ENCODE results near the gene ENTPD3.

The ENTPD3 gene

GRCh38 chr3:40398346-40398745, 11.4 kb downstream of the ENTPD3 start:
- no peak overlapping the region for H3K4me3 ChIP-seq (ENCODE audit: low read depth, low read length)
- TF ChIP-seq, protein P1, sequence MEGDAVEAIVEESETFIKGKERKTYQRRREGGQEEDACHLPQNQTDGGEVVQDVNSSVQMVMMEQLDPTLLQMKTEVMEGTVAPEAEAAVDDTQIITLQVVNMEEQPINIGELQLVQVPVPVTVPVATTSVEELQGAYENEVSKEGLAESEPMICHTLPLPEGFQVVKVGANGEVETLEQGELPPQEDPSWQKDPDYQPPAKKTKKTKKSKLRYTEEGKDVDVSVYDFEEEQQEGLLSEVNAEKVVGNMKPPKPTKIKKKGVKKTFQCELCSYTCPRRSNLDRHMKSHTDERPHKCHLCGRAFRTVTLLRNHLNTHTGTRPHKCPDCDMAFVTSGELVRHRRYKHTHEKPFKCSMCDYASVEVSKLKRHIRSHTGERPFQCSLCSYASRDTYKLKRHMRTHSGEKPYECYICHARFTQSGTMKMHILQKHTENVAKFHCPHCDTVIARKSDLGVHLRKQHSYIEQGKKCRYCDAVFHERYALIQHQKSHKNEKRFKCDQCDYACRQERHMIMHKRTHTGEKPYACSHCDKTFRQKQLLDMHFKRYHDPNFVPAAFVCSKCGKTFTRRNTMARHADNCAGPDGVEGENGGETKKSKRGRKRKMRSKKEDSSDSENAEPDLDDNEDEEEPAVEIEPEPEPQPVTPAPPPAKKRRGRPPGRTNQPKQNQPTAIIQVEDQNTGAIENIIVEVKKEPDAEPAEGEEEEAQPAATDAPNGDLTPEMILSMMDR (conservative IDR thresholded peaks at IDR 0.05; ENCODE audit: low read depth, low read length): no peak
- no peak for DNase-seq (ENCODE audit: low read depth)

DNA sequence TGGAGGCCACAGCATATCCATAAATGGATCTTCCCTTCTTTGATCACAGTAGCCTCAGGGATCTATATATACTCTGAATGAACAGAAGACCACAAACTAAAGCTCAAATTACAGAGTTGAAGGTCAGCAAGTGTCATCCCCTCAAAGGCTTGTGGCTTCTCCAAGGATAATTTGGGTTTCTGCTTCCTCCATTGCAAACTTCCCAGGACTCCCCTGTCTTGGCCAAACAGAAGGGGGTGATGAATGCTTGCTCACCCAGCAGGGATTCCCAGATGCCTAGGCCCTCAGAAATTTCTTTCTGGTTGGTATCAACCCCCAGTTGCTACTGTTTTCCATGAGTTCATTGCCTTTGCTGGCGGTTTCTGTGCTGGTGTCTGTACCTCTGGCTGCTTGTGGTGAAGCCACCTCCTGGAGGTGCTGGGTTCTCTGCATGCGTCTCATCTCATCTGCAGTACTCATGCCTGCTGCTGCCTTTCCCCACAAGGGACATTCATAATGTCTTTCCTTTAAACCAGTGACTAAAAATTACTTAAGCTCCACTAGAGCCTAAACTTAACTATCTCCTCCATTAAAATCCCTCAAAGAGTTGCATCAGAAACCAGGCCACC, 17.7 kb downstream of the ENTPD3 start:
- H3K4me3 ChIP-seq (ENCODE audit: low read depth, low read length): no peak overlapping the region
- no peak for DNase-seq (ENCODE audit: low read depth)
- TF ChIP-seq, protein P1 (conservative IDR thresholded peaks at IDR 0.05; ENCODE audit: low read depth, low read length): no peak

- H3K4me3 ChIP-seq (ENCODE audit: low read depth, low read length): no peak overlapping the region
- TF ChIP-seq, protein P1 (conservative IDR thresholded peaks at IDR 0.05; ENCODE audit: low read depth, low read length): no peak
- DNase-seq (ENCODE audit: low read depth): no peak
Measured at GRCh38 chr3:40407007-40407406, 20.0 kb downstream of the ENTPD3 start.

DNA sequence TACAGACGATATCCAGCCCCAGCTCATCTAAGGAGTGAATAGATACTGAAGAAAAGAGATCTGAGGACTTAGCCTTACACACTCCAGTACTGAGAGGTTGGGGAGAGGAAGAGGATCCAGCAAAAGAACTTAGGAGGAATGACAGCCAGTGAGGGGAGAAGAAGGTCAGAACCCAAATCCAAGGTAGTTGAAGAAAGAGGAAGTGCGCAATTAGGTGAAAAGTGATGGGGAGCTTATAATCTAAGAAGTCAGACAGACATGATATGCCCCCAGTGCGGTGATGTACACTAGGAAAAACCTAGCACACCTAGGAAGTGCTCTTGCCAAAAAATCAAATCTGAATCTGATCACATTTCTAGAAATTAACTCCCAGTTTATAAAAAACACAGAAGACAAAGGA, 20.6 kb downstream of the ENTPD3 start:
- TF ChIP-seq, protein P1 (conservative IDR thresholded peaks at IDR 0.05; ENCODE audit: low read depth, low read length): no peak
- no peak overlapping the region for H3K4me3 ChIP-seq (ENCODE audit: low read depth, low read length)
- no peak for DNase-seq (ENCODE audit: low read depth)

DNA sequence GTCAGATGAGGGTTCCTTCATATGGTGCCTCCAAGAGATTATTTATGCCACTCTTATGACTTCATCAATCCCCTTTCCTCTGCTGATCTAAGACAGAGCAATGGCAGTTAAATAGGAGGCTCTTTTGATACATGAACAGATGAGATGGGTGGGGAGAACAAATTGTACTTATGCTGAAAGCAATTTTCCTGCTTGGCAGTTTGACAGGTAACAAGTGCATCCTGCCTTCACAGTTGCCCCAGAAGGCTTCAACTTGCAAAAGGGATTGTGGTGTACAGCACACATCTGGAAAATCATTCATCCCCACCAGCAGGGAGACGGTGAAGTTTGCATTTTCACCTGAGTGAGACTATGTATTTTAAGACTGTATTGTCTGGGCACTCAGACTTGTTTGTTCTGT, 27.3 kb downstream of the ENTPD3 start:
- TF ChIP-seq, protein P1 (conservative IDR thresholded peaks at IDR 0.05; ENCODE audit: low read depth, low read length): no peak
- no peak for DNase-seq (ENCODE audit: low read depth)
- H3K4me3 ChIP-seq (ENCODE audit: low read depth, low read length): no peak overlapping the region

DNA sequence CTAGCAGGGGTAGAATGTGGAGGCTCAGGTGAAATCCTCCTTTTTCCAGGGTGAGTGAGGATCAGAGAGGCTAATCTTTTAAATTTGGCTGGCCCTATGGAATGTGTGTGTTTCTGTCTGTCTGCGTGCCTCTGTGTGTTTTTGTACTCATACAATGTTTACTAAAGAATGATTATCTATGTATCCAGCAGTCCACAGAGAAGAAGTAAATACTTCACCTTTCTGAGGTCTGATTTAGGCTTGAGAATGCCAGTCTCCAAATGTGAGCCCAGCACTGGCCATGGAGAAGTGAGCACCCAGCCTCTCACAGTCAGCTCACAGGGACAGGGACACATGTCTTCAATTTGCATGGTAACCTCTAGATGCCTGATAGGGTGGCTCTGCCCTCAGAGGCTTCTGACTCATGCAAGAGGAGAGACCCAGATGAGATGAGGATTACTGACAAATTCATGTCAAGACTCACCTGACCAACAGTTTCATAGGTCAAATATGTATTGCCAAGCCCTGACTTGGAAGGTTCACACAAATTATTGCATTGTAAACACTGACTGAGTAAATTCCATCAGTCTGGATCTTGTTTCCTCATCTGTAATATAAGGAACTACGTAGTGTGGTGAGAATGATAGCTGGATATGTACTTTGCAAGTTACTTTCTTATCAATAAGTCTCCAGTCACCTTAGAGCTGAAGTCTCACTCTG, 31.0 kb downstream of the ENTPD3 start:
- no peak overlapping the region for H3K4me3 ChIP-seq (ENCODE audit: low read depth, low read length)
- TF ChIP-seq, protein P1 (conservative IDR thresholded peaks at IDR 0.05; ENCODE audit: low read depth, low read length): no peak
- no peak for DNase-seq (ENCODE audit: low read depth)

- no peak overlapping the region for H3K4me3 ChIP-seq (ENCODE audit: low read depth, low read length)
- no peak for DNase-seq (ENCODE audit: low read depth)
- TF ChIP-seq, protein P1 (conservative IDR thresholded peaks at IDR 0.05; ENCODE audit: low read depth, low read length): no peak
Measured at GRCh38 chr3:40422861-40423260, 35.9 kb downstream of the ENTPD3 start.

Data from choroid plexus epithelial cell (primary cell).